ENCODE results near the gene ABTB2. TPM values are rescaled to one million over a fixed set of nuclear protein-coding genes. Genes with fewer than 3 reads are reported as not detected.

The ABTB2 gene
- total and polyA plus RNA-seq, 9 of the 15 experiments (the other 6 are each of a cell fraction or from before 2014, with no cell fraction given), result 0.03 to 0.18 (median 0.12) TPM; not detected in 2

DNA sequence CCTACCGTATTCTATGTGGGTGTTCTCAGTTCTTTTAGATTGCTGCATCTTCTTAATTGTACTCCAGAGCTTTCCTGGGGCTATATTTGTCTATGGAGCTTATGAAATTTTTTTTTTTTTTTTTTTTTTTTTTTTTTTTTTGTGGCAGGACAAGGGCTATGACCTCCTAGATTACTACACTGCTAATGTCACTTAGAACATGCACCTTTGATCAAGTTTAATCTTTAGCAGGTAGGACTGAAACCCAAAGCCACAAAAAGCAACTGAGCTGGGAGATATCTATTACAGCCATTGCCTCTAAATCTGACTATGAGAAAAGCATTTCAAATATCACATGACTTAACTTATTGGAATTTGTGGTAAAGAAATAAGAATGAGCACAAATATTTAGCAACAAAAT is 21.7 kb upstream of the ABTB2 start (continued):
- TF ChIP-seq IRF1 (CRISPR knock-in tag; IDR thresholded peaks at IDR 0.05; ENCODE audit: borderline replicate concordance), result no peak

DNA sequence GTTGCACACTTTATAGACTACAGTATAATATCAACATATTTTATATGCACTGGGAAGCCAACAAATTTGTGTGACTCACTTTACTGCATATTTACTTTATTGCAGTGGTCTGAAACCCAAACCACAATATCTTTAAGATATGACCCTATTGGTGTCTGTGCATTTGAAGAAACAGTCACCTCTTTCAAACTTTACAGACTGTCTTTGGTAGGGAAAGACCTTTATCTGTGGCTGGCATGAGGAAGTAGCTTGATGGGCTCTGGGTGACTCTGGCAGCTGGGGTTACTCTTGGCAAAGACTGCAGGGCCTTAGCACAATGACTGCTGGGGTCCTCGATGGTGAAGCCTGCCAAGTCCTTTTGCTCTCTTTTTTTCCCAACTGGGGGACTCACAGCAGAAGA is 21.3 kb upstream of the ABTB2 start:
- H3K9me1 ChIP-seq (ENCODE audit: control insufficient read depth, insufficient read depth, low read length), result no peaks in the 10 kb centered on the region
- H3K27ac ChIP-seq (ENCODE audit: extremely low read depth, low read depth, low read length), result no peak overlapping the region
- 0% methylated on average over 1 of the region's 1 CpG for WGBS (ENCODE audit: insufficient coverage, low coverage, missing lambda C conversion rate)
- no peaks in the 10 kb centered on the region for H3K79me2 ChIP-seq (ENCODE audit: control insufficient read depth, insufficient read depth, low read length)
- H3K36me3 ChIP-seq (ENCODE audit: control insufficient read depth, insufficient read depth, low read length), result no peaks in the 10 kb centered on the region
- no peak overlapping the region for H3K9ac ChIP-seq (ENCODE audit: insufficient read depth in 1 of 2, low read depth in 2 of 2, low read length in 2 of 2)
- H3K9me3 ChIP-seq (replicated peaks; ENCODE audit: control insufficient read depth, insufficient read depth, low read depth, low read length), result peaks cover 2% of the 10 kb centered on the region; the same call in 1 of the 2 replicates
- H3K27me3 ChIP-seq (ENCODE audit: control insufficient read depth in 2 of 2, insufficient read depth in 2 of 2, low read length in 2 of 2), result no peaks in the 10 kb centered on the region; a peak in 1 of 5 replicates
- no peak overlapping the region for H2AFZ ChIP-seq (ENCODE audit: low read depth, low read length)
- H4K20me1 ChIP-seq (replicated peaks; ENCODE audit: control insufficient read depth, insufficient read depth, low read length), result no peaks in the 10 kb centered on the region
- CTCF ChIA-PET (ENCODE audit: low intra/inter-chr PET ratio), result no interaction called here
- no peak overlapping the region for H3K4me2 ChIP-seq (ENCODE audit: insufficient read depth, low read length)
- intact Hi-C loops (cut with micrococcal nuclease) (no loop called here), in situ Hi-C loops (cut with MboI) (no loop called here)
- BruUV-seq (replicated peaks), result no TSS peak
- no peak for FAIRE-seq
- H3K4me1 ChIP-seq (replicated peaks in 1 of 2; ENCODE audit: control insufficient read depth in 2 of 2, insufficient read depth in 2 of 2, low read length in 2 of 2), result no peaks in the 10 kb centered on the region
- POLR2A ChIA-PET, result interaction anchor here (0.6 kb wide), 1 partner anchor 124 kb away, joined by 3 read pairs; no protein-coding TSS in a partner anchor
- no peak overlapping the region for H3K4me3 ChIP-seq
- ATAC-seq, result no peak
- DNase-seq (ENCODE audit: extremely low read depth in 1 of 4, low spot score in 3 of 4), result no peak
- TF ChIP-seq, protein P1, sequence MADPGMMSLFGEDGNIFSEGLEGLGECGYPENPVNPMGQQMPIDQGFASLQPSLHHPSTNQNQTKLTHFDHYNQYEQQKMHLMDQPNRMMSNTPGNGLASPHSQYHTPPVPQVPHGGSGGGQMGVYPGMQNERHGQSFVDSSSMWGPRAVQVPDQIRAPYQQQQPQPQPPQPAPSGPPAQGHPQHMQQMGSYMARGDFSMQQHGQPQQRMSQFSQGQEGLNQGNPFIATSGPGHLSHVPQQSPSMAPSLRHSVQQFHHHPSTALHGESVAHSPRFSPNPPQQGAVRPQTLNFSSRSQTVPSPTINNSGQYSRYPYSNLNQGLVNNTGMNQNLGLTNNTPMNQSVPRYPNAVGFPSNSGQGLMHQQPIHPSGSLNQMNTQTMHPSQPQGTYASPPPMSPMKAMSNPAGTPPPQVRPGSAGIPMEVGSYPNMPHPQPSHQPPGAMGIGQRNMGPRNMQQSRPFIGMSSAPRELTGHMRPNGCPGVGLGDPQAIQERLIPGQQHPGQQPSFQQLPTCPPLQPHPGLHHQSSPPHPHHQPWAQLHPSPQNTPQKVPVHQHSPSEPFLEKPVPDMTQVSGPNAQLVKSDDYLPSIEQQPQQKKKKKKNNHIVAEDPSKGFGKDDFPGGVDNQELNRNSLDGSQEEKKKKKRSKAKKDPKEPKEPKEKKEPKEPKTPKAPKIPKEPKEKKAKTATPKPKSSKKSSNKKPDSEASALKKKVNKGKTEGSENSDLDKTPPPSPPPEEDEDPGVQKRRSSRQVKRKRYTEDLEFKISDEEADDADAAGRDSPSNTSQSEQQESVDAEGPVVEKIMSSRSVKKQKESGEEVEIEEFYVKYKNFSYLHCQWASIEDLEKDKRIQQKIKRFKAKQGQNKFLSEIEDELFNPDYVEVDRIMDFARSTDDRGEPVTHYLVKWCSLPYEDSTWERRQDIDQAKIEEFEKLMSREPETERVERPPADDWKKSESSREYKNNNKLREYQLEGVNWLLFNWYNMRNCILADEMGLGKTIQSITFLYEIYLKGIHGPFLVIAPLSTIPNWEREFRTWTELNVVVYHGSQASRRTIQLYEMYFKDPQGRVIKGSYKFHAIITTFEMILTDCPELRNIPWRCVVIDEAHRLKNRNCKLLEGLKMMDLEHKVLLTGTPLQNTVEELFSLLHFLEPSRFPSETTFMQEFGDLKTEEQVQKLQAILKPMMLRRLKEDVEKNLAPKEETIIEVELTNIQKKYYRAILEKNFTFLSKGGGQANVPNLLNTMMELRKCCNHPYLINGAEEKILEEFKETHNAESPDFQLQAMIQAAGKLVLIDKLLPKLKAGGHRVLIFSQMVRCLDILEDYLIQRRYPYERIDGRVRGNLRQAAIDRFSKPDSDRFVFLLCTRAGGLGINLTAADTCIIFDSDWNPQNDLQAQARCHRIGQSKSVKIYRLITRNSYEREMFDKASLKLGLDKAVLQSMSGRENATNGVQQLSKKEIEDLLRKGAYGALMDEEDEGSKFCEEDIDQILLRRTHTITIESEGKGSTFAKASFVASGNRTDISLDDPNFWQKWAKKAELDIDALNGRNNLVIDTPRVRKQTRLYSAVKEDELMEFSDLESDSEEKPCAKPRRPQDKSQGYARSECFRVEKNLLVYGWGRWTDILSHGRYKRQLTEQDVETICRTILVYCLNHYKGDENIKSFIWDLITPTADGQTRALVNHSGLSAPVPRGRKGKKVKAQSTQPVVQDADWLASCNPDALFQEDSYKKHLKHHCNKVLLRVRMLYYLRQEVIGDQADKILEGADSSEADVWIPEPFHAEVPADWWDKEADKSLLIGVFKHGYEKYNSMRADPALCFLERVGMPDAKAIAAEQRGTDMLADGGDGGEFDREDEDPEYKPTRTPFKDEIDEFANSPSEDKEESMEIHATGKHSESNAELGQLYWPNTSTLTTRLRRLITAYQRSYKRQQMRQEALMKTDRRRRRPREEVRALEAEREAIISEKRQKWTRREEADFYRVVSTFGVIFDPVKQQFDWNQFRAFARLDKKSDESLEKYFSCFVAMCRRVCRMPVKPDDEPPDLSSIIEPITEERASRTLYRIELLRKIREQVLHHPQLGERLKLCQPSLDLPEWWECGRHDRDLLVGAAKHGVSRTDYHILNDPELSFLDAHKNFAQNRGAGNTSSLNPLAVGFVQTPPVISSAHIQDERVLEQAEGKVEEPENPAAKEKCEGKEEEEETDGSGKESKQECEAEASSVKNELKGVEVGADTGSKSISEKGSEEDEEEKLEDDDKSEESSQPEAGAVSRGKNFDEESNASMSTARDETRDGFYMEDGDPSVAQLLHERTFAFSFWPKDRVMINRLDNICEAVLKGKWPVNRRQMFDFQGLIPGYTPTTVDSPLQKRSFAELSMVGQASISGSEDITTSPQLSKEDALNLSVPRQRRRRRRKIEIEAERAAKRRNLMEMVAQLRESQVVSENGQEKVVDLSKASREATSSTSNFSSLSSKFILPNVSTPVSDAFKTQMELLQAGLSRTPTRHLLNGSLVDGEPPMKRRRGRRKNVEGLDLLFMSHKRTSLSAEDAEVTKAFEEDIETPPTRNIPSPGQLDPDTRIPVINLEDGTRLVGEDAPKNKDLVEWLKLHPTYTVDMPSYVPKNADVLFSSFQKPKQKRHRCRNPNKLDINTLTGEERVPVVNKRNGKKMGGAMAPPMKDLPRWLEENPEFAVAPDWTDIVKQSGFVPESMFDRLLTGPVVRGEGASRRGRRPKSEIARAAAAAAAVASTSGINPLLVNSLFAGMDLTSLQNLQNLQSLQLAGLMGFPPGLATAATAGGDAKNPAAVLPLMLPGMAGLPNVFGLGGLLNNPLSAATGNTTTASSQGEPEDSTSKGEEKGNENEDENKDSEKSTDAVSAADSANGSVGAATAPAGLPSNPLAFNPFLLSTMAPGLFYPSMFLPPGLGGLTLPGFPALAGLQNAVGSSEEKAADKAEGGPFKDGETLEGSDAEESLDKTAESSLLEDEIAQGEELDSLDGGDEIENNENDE (IDR thresholded peaks at IDR 0.05; ENCODE audit: low read depth, low read length), result no peak
- TF ChIP-seq HNRNPUL1 (IDR thresholded peaks at IDR 0.05; ENCODE audit: low read length) (no peak), SRSF3 (IDR thresholded peaks at IDR 0.05; ENCODE audit: insufficient read depth, low read length) (no peak), THRAP3 (IDR thresholded peaks at IDR 0.05; ENCODE audit: borderline replicate concordance) (no peak), ZBED1 (IDR thresholded peaks at IDR 0.05) (no peak), ZNF41 (CRISPR knock-in tag; conservative IDR thresholded peaks at IDR 0.05) (no peak)

All from K562 (cell line).